Forelimb muscle (tissue), 1 donor: ENCODE results near the gene RPL9. TPM values are rescaled to one million over a fixed set of nuclear protein-coding genes. Genes with fewer than 3 reads are reported as not detected.
"Not testable (repeated sequence)": the region's sequence is repeated elsewhere in the genome, so short reads cannot be mapped to it uniquely, and the experiment has no call there.

Experiments used
- DNase-seq: peaks from one replicate; pipeline ENCODE4 v3.0.0-alpha.2; 2013; ENCODE audit warnings: low read depth
- polyA plus RNA-seq: library from polyadenylated mRNA; unstranded; fragments of 120-200 nt; gene quantifications from one replicate; pipeline ENCODE4 v1.2.1, GENCODE V29; 2013; ENCODE audit not compliant: insufficient read length

The RPL9 gene
- polyA plus RNA-seq: 830 TPM

DNA sequence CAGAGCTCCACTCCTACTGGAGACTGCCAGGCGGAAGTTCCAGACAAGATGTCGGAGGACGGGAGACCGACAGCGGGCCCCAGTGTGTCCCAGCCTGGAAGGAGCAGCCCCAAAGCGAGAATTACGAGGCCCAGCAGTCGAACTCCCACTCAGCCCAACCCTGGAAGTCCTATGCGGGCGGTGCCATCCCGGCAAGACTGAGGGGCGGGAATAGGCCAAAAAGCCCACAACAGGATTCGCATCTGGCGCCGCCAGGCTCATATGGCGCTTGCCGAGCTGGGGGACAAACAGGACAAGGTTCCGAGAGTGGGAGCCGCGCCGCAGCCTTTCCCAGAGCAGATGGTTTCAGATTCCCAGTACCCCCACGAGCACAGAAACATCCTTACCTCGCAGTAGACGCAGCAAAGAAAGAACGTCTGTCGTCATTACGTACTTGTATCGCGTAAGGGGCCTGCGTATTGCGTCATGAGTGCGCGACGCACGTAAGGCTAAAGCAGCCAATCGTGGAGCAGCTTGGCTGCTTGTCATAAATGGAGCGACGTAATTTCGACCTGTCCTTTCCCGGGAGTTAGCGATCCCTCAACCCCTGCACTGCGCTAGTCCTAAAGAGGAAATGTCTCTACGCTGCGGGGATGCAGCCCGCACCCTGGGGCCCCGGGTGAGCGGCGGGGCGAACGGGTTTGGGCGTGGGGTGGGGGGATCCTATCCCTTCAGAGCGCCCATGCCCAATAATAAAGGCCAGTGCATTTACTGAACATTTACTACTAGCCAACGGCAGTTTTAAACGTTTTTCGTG is at the start of gene RPL9, which contains the start of gene LIAS:
Gene RPL9, minus strand, starts transcription at position 418 of the 796 bp plus-strand sequence. CDS start 483 bp downstream, outside the sequence.
Gene LIAS, plus strand, starts transcription at position 552 of the 796 bp plus-strand sequence. Its CDS starts 62 bp downstream, at position 614.
- peak; percentile 99 for DNase-seq

DNA sequence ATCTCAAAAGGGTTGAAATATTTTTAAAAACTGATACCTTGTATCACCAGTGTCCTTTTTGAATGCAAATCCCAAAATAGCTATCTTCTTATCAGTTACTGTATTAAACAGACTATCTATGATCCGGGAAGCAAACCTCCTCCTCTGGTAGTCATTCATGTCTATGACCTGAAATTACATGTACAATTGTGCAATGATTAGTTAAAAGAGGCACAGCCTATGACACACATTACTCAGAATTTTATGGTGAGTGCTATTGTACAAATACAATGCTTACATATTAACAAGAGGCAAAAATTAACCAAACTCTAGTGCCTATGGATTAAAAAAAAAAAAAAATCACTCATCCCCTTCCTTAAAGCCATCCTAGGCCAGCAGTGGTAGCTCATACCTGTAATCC is 46.9 kb upstream of the RPL9 start:
- no peak for DNase-seq

DNA sequence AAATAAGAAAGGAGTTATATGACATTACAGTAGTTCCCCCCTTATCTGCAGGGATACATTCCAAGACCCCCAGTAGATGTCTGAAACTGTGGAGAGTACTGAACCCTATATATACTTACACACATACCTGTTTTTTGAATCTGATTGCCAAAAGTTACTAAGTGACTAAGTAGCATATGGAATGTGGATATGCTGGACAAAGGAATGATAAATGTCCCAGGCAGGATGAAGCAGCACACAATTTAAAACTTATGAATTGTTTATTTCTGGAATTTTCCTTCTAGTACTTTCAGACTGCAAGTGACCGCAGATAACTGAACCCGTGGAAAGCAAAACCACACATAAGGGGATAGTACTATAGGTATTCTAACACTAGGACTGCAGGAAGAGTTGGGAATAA is 45.8 kb upstream of the RPL9 start:
- DNase-seq: no peak

DNA sequence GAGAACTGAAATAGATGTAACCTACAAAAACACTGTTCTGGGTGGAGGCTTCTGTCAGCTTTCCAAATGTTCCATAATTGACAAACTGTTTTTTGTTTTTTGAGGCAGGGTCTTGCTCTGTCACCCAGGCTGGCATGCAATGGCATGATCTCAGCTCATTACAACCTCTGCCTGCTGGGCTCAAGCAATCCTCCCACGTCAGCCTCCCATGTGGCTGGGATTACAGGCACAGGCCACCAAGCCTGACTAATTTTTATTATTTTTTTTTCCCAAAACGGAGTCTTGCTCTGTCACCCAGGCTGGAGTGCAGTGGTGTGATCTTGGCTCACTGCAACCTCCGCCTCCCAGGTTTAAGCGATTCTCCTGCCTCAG is 43.9 kb upstream of the RPL9 start:
- DNase-seq: not testable (repeated sequence)

DNA sequence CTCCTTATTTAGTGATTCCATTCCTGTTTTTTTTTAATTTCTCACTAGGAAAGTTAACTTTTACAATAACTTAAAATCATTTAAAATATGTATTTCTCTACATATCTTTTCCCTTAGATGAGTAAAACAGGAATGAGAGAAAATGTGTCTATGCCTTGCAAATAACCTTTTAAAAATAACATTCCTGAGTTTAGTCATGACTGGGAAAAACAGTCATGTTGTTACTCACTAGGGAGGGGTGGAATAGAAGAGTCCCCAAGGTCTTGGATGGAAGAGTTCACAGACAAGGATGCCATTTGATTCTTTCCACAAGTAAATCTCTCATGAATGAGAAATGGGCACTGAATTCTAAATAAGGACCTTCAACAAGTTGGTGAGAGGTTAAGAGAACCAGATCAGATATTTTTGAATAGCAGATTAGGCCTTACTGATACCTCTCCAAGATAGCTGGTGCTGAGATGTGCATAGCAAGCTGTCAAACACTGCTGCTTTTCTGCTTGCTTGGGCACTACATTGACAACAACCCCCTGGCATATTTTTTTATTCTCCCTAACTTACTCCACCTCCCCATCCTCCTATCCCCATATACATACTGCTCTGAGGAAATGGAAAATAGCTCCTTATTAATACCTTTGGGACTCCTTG is 43.4 kb upstream of the RPL9 start:
- DNase-seq: no peak

DNA sequence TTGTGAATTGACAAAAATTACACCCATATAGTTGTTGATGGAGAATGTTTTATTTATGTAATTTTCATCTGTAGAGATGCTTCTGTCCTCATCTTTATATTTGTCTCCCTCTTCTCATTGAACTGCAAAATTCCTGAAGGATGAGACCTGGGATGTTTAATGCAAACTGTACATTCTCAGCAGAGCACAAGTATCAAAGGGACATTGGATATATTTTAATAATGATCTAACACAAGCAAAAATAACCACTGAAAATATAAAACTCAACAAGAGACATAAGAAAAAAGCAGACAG is 40.0 kb upstream of the RPL9 start:
- DNase-seq: no peak

DNA sequence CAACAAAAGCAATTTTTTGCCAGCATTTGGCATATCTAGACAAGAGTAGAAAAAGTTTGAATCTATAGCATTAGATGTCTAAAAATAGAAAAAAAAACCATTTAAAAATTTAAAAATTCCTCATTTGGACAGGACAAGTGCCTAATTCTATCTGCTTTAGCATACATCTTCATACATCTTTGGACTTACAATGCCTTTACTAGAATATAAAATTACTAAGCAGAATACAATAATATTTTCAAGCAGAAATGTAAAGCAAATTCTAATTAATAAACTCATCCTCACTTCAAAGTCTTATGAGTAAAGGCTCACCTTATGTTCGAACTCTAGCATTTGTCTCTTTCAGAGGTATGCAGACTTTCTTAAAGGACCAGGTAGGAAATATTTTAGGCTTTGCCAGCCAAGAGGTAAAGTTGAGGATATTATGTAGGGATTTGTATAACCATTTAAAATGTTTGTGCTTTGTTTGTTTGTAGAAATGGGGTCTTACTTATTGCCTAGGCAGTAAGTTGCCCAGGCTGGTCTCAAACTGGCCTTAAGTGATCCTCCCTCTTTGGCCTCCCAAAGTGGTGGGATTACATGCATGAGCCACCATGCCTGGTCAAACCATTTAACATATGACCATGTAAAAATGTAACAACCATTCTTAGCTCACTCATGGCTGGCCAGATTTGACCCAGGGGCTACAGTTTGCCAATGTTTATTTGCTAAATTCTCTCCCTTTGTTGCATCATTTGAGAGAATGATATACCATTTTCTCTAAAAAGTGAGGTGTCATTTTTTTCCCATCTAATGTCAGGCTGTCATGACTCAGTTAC is 39.4 kb upstream of the RPL9 start:
- DNase-seq: no peak

DNA sequence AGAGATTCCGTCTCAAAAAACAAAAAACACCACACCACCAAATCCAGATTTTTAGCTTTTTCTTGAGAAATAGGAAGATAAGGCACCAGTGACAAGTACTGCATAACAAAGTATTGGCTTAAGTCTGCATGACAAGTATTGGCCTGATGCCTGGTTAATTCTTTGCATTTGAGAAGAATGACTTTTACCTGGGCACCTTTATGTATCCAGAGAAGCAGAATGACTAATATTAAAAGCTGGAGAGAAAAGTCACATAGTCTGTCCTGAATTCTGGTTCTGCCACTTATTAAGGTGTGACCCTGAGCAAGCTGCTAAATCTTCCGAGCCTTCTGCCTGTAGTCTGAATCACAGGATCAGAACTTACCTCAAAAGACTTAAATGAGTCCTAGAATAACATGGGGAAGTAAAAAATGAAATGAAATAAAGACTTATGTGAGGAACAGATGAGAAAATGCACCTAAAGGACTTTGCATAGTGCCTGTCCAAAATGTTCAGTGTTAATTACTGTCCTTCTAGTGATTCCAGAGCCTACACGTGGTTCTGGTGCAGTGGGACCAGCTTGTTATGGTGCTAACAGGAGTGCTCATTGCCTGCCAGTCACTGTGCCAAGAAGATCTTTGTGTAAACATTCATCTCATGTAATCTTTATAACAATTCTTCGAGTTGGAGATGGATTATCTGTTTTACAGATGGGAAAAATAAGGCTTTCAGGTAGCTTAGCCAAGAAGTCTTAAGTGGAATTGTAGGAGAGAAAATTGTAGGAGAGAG is 36.9 kb upstream of the RPL9 start:
- no peak for DNase-seq

DNA sequence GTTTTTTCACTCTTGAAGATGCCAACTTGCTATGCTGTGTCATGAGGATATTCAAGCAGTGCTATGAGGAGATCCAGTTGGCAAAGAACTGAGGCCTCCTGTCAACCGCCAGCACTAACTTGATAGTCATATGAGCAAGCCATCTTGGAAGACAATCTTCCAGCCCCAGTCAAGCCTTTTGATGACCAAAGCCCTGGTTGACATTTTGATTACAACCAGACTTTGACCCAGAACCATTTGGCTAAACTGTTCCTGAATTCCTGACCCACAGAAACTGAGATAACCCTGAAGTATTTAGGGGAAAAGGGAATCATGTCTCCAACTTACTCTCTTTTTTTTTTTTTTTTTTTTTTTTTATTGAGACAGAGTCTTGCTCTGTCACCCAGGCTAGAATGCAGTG is 35.6 kb upstream of the RPL9 start:
- no peak for DNase-seq

DNA sequence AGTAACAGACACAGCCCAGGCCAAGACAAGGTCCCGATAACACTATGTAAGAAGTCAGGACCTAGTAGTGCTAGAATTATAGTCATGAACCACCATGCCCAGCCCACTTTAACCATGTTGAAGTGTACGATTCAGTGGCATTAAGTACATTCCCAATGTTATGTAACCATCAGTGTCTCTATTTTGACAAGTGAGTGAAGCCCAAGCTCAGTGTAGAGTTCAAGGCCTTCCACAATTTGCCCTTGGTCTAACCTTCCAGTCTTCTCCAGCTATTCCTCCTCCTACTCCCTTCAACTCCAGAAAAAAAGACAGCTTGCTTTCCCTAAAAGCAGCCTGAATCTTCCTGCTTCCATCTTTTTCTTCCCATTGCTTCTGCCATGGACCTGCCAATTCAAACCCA is 31.6 kb upstream of the RPL9 start:
- no peak for DNase-seq

DNA sequence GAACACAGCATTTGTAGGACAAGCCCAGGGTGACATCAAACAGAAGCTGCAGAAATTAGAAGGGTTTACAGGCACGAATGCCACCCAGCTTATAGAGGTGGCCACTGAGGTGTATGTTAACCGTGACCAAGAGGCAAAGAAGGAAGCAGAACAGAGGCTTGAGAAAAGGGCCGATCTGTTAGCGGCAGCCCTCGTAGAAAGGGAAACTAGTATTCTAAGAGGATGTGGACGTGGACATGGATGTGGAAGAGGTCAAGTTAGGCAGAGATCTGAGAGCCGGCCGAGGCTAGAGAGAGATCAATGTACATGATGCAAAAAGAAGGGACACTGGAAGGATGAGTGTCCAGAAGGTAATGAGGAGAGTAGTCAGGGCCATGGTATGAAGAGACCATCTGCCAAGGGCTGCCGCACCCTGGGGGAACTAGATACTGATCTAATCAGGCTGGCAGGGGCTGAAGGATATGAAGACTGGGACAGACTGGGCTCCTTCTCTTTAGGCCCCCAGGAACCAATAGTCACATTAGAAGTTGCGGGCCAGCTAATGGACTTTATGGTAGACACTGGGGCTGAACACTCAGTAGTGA is 27.6 kb upstream of the RPL9 start:
- DNase-seq: no peak

DNA sequence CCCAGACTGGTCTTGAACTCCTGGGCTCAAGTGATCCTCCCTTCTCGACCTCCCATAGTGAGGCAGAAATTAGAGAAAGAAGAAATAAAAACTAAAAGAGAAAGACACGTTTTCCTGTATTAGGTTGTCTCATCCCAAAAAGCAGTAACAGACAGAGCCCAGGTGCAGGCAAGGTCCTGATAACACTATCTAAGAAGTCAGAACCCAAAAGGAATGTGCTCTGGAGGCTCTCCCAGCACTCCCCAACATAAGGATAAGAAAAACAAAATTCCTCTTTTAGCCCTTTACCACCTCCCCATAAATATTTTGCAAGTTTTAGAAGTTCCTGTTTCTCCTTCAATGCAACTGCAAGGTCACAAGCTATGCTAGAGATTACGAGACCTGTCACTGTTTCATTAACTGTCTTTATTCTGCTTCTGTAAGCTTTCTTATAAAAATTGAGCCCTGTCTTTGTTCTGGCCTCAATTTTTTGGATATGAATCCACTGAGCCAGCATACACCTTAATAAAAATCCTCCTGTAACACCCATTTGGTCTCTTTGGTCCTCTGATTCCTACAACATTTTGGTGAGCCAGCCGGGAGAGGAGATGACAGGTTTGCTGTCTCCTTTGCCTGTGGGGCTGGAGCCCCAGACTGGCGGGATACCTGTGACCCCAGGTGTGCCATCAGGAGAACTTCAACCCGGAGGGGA is 26.0 kb upstream of the RPL9 start:
- no peak for DNase-seq

DNA sequence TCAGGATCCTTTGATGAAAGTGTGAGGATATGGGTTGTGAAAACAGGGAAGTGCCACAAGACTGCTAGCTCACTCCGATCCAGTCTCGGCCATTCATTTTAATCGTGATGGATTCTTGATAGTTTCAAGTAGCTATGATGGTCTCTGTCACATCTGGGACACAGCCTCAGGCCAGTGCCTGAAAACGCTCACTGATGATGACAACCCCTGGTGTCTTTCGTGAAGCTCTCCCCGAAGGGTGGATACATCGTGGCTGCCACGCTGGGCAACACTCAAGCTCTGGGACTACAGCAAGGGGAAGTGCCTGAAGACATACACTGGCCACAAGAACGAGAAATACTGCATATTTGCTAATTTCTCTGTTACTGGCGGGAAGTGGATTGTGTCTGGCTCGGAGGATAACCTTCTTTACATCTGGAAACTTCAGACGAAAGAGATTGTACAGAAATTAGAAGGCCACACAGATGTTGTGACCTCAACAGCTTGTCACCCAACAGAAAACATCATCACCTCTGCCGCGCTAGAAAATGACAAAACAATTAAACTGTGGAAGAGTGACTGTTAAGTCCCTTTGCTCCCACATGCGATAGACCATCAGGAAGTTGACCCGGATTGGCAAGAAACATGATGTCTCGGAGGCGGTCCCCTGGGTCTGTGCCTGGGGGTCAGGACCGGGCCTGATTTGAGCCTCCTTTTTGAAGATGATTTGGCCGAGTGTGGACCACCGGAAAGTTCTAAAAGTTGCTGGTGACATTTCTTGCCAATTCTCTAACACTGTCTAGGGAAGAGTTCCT is 22.4 kb upstream of the RPL9 start:
- DNase-seq: no peak

DNA sequence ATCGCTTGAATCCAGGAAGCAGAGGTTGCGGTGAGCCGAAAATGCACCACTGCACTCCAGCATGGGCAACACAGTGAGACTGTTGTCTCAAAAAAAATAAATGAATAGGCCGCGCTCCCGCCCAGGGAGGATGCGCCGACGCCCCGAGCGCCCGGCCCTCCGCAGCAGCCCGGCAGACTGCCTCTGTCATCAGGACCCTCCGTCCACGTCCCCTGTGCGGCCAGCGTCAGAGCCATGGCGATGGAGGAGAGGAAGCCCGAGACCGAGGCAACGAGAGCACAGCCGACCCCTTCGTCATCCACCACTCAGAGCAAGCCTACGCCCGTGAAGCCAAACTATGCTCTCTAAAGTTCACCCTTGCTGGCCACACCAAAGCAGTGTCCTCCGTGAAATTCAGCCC is 21.5 kb upstream of the RPL9 start:
- DNase-seq: no peak

DNA sequence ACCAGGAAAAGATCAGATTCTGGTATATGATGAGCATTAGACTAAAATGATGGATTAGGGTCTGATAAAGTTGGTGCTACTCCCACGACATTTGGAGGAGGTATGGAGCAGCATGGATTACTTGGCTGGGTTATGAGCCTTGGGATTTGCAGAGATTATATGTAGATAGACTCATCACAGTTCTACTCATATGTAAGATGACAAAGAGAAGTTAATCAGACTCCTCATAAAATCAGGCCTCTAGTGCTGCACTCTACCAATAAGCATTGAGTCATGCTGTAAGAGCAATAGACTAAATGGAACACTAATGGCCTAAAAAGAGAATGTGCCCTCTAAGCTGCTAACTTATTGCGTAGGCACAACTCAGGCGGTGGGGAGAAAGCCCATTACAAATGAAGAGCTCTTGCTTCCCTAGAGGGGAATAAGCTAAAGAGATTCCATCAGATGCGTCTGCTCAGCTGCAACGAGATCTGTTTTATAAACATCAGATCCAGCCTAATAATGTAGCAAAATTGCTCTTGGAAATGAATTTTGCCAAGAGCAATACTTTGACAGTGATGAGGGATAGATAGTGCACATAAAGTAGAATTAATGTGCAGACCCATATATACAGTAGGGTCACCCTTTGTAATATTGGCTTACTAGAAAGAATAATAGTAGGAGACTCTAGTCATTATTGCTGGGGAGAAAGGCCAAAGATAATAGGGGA is 17.6 kb upstream of the RPL9 start:
- no peak for DNase-seq

DNA sequence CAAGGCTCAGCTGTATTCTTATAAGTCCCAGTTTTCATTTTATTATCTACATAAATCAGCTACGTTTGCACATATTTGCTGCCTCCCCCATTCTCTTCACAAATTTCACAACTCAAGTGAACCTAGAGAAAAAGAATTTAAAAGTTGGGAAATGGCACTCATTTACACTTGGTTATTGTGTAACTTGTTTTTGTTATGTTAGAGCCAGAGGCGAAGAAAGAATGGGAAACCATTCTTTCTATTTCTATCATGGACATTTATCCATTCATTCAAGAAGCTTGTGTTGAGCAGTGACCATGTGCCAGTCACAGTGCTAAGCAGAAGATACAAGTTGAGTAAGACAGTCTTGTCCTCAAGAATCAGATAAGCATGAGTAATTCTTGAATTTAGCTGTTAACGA is 13.7 kb upstream of the RPL9 start:
- no peak for DNase-seq

DNA sequence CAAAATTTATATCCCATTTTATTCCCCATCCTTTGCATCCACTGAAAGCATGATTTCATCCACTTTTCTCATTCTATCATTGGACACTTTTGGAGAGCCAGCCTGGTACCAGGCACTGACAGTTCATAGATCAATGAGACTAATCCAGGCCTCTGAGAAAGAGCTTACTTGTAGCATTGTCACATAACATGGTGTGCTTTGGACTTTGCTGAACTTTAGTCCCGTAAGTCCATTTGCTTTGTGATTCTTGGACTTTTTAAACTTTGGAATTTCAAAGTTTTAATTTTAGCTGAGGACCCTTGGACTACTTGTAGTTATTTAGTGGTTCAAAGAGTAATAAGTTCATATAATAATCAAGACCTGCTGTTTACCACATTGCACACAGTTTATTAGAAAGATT is 11.7 kb upstream of the RPL9 start:
- no peak for DNase-seq

DNA sequence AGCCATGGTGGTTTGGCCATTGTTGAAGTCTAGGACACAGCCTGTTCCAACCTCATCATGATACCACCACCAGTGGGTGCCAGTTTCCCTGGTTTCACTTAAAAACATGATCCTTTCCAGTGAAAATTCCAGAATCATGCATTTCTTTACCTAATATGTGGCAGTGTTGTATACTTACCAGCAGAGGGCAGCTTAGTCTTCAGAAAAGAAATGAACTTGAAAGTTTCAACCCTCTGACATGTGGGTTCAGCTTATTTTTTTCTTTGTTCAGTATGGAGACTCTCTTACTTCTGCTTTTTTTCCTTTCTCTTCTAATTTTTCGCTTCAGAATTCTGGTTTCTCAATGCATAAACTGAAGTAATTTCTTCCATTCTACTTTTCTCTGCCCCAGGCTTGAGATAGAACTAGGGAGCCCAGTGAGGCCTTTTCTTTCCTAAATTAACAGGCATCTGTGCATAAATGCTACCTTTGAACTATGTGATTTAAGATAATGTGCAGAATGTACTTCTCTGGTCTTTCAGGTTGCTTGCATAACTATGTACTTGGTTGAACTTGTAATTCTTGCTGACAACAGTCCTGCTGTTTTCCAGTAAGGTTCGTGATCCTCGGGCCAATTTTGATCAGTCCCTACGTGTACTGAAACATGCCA is 10.8 kb upstream of the RPL9 start:
- DNase-seq: peak; percentile 46

DNA sequence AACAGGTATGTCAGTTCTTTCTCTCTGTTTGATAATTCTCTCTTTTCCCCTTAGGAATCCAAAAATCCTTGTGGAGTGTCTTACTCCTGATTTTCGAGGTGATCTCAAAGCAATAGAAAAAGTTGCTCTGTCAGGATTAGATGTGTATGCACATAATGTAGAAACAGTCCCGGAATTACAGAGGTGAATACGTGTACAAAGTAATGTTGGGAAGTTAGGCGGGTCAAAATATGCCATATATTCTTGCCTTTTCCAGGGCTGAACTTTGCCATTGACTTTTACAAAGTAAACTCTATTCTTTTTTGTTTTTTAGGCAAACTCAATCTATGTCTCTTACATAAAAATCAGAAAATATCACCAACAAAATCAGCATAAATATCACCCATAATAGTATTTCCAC is 8.7 kb upstream of the RPL9 start:
- no peak for DNase-seq
